ENCODE results near the gene MRC2. TPM values are rescaled to one million over a fixed set of nuclear protein-coding genes. Genes with fewer than 3 reads are reported as not detected.

Gene MRC2
- total and polyA plus RNA-seq, 9 of the 15 experiments (the other 6 are each of a cell fraction or from before 2014, with no cell fraction given), result 0.28 to 11.5 (median 6.6) TPM

DNA sequence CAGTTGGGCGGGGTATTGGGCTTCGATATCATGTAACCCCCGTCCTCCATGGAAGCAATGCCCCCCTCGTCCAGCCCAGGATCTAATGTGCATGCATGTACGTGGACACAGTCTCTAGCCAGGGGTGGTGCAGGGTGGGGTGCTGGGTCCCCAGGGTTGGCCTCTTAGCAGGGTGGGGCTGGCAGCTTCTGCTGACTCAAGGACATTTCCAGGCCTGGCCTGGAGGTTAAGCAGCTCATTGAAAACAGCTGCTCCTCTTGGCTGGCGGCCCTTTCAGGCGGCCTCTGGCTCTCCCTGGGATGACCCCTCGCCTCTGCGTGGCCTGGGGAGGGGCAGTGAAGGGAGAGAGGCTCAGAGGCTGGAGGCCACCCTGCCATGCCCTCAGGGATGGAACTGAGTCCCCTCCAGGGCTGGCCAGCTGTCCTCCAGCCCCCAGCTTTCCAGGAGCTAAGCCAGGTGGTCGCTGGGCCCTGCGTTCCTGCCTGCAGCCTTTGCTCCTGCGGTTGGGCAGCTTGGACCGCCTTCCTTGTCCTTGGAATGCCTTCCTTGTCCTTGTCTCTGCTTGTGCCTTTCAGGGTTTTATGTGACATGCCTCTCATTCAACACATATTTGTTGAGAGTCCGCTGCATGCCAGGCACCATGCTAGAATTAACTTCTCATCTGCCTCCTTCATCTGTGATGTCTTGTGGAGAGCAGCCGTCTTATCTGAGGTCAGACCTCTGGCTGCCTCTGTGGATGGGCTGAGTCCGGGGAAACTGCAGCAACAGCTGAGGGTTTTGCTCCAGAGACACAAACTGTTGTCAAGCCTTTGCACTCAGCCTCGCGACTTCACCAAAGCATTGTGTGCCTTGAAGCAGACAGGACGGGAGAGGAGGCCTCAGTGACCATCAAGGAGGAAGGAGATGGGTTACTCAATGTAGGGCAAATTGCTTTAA, 26.6 kb downstream of the MRC2 start:
- intact Hi-C loops (cut with micrococcal nuclease) (no loop called here), in situ Hi-C loops (cut with MboI) (no loop called here)
- CTCF ChIA-PET (ENCODE audit: low intra/inter-chr PET ratio), result interaction anchor here (0.6 kb wide), 1 partner anchor 13 kb away, joined by 6 read pairs; no protein-coding TSS in a partner anchor
- Histone ChIP-seq H3K9me1 (ENCODE audit: control insufficient read depth, insufficient read depth, low read length) (no peaks in the 10 kb centered on the region), H3K9ac (ENCODE audit: insufficient read depth in 1 of 2, low read depth in 2 of 2, low read length in 2 of 2) (peak overlapping the region in 1 of 2 experiments; percentile 15; a peak in 2 of 4 replicates), H3K9me3 (replicated peaks; ENCODE audit: control insufficient read depth, insufficient read depth, low read depth, low read length) (no peaks in the 10 kb centered on the region), H3K4me1 (replicated peaks in 1 of 2; ENCODE audit: control insufficient read depth in 2 of 2, insufficient read depth in 2 of 2, low read length in 2 of 2) (peaks cover 13 to 25% of the 10 kb centered on the region in 2 experiments), H3K4me2 (ENCODE audit: insufficient read depth, low read length) (peak overlapping the region; percentile 53), H3K27ac (ENCODE audit: extremely low read depth, low read depth, low read length) (no peak overlapping the region), H3K27me3 (ENCODE audit: control insufficient read depth in 2 of 2, insufficient read depth in 2 of 2, low read length in 2 of 2) (peaks cover 3 to 15% of the 10 kb centered on the region in 2 experiments; a peak in 2 of 5 replicates), H2AFZ (ENCODE audit: low read depth, low read length) (peak overlapping the region; percentile 72; the same call in 1 of the 2 replicates), H4K20me1 (replicated peaks; ENCODE audit: control insufficient read depth, insufficient read depth, low read length) (0 out of 2 replicates have a peak, but pooled peaks cover 5% of the 10 kb centered on the region), H3K36me3 (ENCODE audit: control insufficient read depth, insufficient read depth, low read length) (no peaks in the 10 kb centered on the region), H3K4me3 (no peak overlapping the region), H3K79me2 (ENCODE audit: control insufficient read depth, insufficient read depth, low read length) (no peaks in the 10 kb centered on the region)
- POLR2A ChIA-PET, result interaction anchor here (0.7 to 1.0 kb wide), 2 partner anchors 16 to 28 kb away, joined by 3 to 4 read pairs; no protein-coding TSS in a partner anchor
- no TSS peak for BruUV-seq (replicated peaks)
- FAIRE-seq (no peak), DNase-seq (ENCODE audit: extremely low read depth in 1 of 4, low spot score in 3 of 4) (peak; percentile 41 to 55 (median 46)), ATAC-seq (peak; percentile 58)
- peak; percentile 43 for TF ChIP-seq NFIC (IDR thresholded peaks at IDR 0.05)
- TF ChIP-seq ZNF24 (IDR thresholded peaks at IDR 0.05), result no peak
- TF ChIP-seq, protein P1, sequence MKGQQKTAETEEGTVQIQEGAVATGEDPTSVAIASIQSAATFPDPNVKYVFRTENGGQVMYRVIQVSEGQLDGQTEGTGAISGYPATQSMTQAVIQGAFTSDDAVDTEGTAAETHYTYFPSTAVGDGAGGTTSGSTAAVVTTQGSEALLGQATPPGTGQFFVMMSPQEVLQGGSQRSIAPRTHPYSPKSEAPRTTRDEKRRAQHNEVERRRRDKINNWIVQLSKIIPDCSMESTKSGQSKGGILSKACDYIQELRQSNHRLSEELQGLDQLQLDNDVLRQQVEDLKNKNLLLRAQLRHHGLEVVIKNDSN (CRISPR knock-in tag; IDR thresholded peaks at IDR 0.05), result peak; percentile 25; the same call in 1 of the 2 replicates
- peak; percentile 52 for TF ChIP-seq ZNF316 (IDR thresholded peaks at IDR 0.05)
- TF ChIP-seq C11orf30 (IDR thresholded peaks at IDR 0.05; ENCODE audit: low read depth), result 0 out of 2 replicates have a peak, but pooled peaks have one; percentile 14
- no peak for TF ChIP-seq RFX7 (CRISPR knock-in tag; IDR thresholded peaks at IDR 0.05)
- TF ChIP-seq ZNF311 (CRISPR knock-in tag; IDR thresholded peaks at IDR 0.05), result no peak
- TF ChIP-seq, protein P2, sequence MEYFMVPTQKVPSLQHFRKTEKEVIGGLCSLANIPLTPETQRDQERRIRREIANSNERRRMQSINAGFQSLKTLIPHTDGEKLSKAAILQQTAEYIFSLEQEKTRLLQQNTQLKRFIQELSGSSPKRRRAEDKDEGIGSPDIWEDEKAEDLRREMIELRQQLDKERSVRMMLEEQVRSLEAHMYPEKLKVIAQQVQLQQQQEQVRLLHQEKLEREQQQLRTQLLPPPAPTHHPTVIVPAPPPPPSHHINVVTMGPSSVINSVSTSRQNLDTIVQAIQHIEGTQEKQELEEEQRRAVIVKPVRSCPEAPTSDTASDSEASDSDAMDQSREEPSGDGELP (CRISPR knock-in tag; IDR thresholded peaks at IDR 0.05; ENCODE audit: borderline replicate concordance), result peak; percentile 26; the same call in 1 of the 2 replicates
- 29% methylated on average over 18 of the region's 19 CpGs for WGBS (ENCODE audit: insufficient coverage, low coverage, missing lambda C conversion rate)

Data from K562 (cell line).